Measurements from ENCODE around the gene CFAP161.

Gene CFAP161

GRCh38 chr15:81194723-81195122 is 60.7 kb downstream of the CFAP161 start:
- TF ChIP-seq, protein P1, sequence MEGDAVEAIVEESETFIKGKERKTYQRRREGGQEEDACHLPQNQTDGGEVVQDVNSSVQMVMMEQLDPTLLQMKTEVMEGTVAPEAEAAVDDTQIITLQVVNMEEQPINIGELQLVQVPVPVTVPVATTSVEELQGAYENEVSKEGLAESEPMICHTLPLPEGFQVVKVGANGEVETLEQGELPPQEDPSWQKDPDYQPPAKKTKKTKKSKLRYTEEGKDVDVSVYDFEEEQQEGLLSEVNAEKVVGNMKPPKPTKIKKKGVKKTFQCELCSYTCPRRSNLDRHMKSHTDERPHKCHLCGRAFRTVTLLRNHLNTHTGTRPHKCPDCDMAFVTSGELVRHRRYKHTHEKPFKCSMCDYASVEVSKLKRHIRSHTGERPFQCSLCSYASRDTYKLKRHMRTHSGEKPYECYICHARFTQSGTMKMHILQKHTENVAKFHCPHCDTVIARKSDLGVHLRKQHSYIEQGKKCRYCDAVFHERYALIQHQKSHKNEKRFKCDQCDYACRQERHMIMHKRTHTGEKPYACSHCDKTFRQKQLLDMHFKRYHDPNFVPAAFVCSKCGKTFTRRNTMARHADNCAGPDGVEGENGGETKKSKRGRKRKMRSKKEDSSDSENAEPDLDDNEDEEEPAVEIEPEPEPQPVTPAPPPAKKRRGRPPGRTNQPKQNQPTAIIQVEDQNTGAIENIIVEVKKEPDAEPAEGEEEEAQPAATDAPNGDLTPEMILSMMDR (IDR thresholded peaks at IDR 0.05; ENCODE audit: low read depth, low read length): no peak
- DNase-seq (ENCODE audit: low read depth in 2 of 2): no peak
- H3K4me3 ChIP-seq (replicated peaks in 1 of 2; ENCODE audit: low read depth in 2 of 2, low read length in 2 of 2): no peak overlapping the region

DNA sequence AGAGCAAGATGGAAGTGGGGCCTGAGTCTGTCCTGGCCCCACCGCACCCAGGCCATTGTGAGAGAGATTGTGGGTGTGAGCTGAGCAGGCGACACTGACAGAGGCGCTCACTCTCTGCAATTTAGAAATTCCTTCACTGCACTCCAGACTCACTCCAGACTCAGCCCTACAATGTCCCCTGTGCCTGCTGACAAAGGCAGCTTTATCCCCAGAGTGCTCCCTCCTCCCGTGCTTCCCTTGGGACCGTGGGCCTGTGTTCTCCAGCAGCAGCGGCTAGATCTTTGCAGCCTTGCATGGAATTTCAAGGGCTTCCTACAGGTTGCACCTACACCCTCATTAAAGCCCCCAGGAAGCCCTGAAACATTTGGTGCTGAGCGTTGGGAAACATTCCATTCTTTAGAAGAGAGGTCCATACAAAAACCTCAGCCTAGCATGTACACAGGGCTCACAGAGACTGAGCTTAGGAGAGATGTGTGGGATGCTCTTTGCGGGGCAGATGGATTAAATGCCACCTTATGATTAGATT is 61.3 kb downstream of the CFAP161 start:
- TF ChIP-seq, protein P1 (IDR thresholded peaks at IDR 0.05; ENCODE audit: low read depth, low read length): no peak
- no peak overlapping the region for H3K4me3 ChIP-seq (replicated peaks in 1 of 2; ENCODE audit: low read depth in 2 of 2, low read length in 2 of 2)
- DNase-seq (ENCODE audit: low read depth in 2 of 2): no peak

- no peak within 1 kb of the TSS for H3K4me3 ChIP-seq (replicated peaks in 1 of 2; ENCODE audit: low read depth in 2 of 2, low read length in 2 of 2)
Observed at GRCh38 chr15:81196576-81197254, 62.6 kb downstream of the CFAP161 start, which contains the start of gene IL16. TSS of gene IL16 (plus strand) at chr15:81196879. CDS start at chr15:81225400, 28,521 bp downstream.

GRCh38 chr15:81197255-81197630 is 63.2 kb downstream of the CFAP161 start:
- no peak overlapping the region for H3K4me3 ChIP-seq (replicated peaks in 1 of 2; ENCODE audit: low read depth in 2 of 2, low read length in 2 of 2)
- TF ChIP-seq, protein P1 (IDR thresholded peaks at IDR 0.05; ENCODE audit: low read depth, low read length): no peak
- no peak for DNase-seq (ENCODE audit: low read depth in 2 of 2)

More at GRCh38 chr15:81196576-81197254, 62.6 kb downstream of the CFAP161 start, which contains the start of gene IL16:
- no peak for DNase-seq (ENCODE audit: low read depth in 2 of 2)
- TF ChIP-seq, protein P1 (IDR thresholded peaks at IDR 0.05; ENCODE audit: low read depth, low read length): no peak

- H3K4me3 ChIP-seq (replicated peaks in 1 of 2; ENCODE audit: low read depth in 2 of 2, low read length in 2 of 2): no peak overlapping the region
- TF ChIP-seq, protein P1 (IDR thresholded peaks at IDR 0.05; ENCODE audit: low read depth, low read length): no peak
- DNase-seq (ENCODE audit: low read depth in 2 of 2): no peak
Observed at GRCh38 chr15:81197688-81198281, 63.7 kb downstream of the CFAP161 start.

All from cardiac fibroblast (primary cell).